ENCODE data around the gene FRMD7. TPM values are rescaled to one million over a fixed set of nuclear protein-coding genes. Genes with fewer than 3 reads are reported as not detected.

The FRMD7 gene
- total and polyA plus RNA-seq, 2 of the 4 experiments (the other 2 are of a cell fraction), result not detected

GRCh38 chrX:132118358-132118757, 9.5 kb downstream of the FRMD7 start:
- Histone ChIP-seq H3K56ac (ENCODE audit: extremely low read depth, insufficient read depth, low read length) (no peak overlapping the region), H3K27ac (ENCODE audit: insufficient read depth, low read length) (no peak overlapping the region), H3K9ac (ENCODE audit: low read depth, low read length) (no peak overlapping the region), H3K27me3 (ENCODE audit: control insufficient read depth, insufficient read depth, low read length) (peaks cover 5% of the 10 kb centered on the region; the same call in 1 of the 2 replicates), H2AK9ac (replicated peaks; ENCODE audit: low read depth, low read length, poor library complexity) (no peak overlapping the region), H2AFZ (replicated peaks; ENCODE audit: low read length, poor library complexity) (no peak overlapping the region), H2BK5ac (ENCODE audit: low read depth, low read length, poor library complexity, severe bottlenecking) (no peak overlapping the region), H3K9me3 (ENCODE audit: control insufficient read depth, insufficient read depth, low read length) (no peaks in the 10 kb centered on the region), H3K9me1 (ENCODE audit: insufficient read depth, low read length) (no peaks in the 10 kb centered on the region), H4K91ac (ENCODE audit: insufficient read depth, low read depth, low read length) (no peak overlapping the region), H3K4ac (ENCODE audit: low read depth, low read length) (no peak overlapping the region), H4K8ac (ENCODE audit: low read depth in 2 of 2, low read length in 2 of 2) (no peak overlapping the region), H3K79me1 (ENCODE audit: low read depth in 1 of 2, low read length in 2 of 2) (no peaks in the 10 kb centered on the region), H2BK20ac (ENCODE audit: low read depth, low read length) (no peak overlapping the region), H2BK15ac (ENCODE audit: low read depth, low read length) (no peak overlapping the region), H2BK120ac (ENCODE audit: low read depth, low read length) (no peak overlapping the region), H3K14ac (replicated peaks; ENCODE audit: low read depth, low read length) (no peak overlapping the region), H4K5ac (ENCODE audit: low read depth, low read length) (no peak overlapping the region), H3K4me2 (ENCODE audit: low read depth, low read length) (no peak overlapping the region), H3K4me3 (ENCODE audit: insufficient read depth, low read depth, low read length) (no peak overlapping the region), H3K4me1 (ENCODE audit: control insufficient read depth, insufficient read depth, low read length) (no peaks in the 10 kb centered on the region), H3K23ac (ENCODE audit: low read depth, low read length) (no peak overlapping the region), H3K18ac (ENCODE audit: low read depth, low read length) (no peak overlapping the region), H3K36me3 (ENCODE audit: control insufficient read depth, insufficient read depth, low read length) (no peaks in the 10 kb centered on the region), H2AK5ac (ENCODE audit: low read depth, low read length) (no peak overlapping the region), H4K20me1 (ENCODE audit: insufficient read depth, low read length) (no peaks in the 10 kb centered on the region; the same call in 1 of the 2 replicates)
- WGBS, 2 experiments (ENCODE audit: extremely low coverage in 2 of 2, insufficient read length in 1 of 2), result 80% methylated on average over 1 of the region's 4 CpGs; no CpG with 5 or more reads in 1 of the 2 experiments
- dilution Hi-C loops (cut with HindIII; ENCODE audit: low sequenced_read_pairs, unreplicated experiment), result no loop called here
- POLR2A ChIA-PET (ENCODE audit: unreplicated experiment), result no interaction called here
- in situ Hi-C loops (cut with MboI; ENCODE audit: low sequenced_read_pairs), result no loop called here
- CTCF ChIA-PET, result no interaction called here
- intact Hi-C loops (cut with micrococcal nuclease), result no loop called here
- no TSS peak for BruUV-seq (replicated peaks)
- ATAC-seq (ENCODE audit: low read depth), result no peak
- DNase-seq, result no peak
- TF ChIP-seq POLR2A (IDR thresholded peaks at IDR 0.05; ENCODE audit: low read depth, low read length), result no peak
- TF ChIP-seq RFX5 (IDR thresholded peaks at IDR 0.05; ENCODE audit: low read depth, low read length), result no peak
- TF ChIP-seq BHLHE40 (IDR thresholded peaks at IDR 0.05; ENCODE audit: low read depth, low read length), result no peak
- no peak for TF ChIP-seq RCOR1 (IDR thresholded peaks at IDR 0.05; ENCODE audit: insufficient replicate concordance, low read length)
- no peak for TF ChIP-seq FOS (IDR thresholded peaks at IDR 0.05; ENCODE audit: low read depth, low read length)
- no peak for TF ChIP-seq RAD21 (IDR thresholded peaks at IDR 0.05; ENCODE audit: low read length)

Measured in IMR-90 (cell line).